Activated CD8-positive, alpha-beta memory T cell treated with anti-CD3 and anti-CD28 coated beads, Interleukin-2, amount 50 U/mL, for 1 hour (primary cell): ENCODE data around the gene EIF4G3.
"Not testable (repeated sequence)": the region's sequence is repeated elsewhere in the genome, so short reads cannot be mapped to it uniquely, and the experiment has no call there.

Experiments used
- DNase-seq: peaks from one replicate; pipeline ENCODE4 v3.0.0-alpha.2; 2020; ENCODE audit errors: extremely low read depth

The EIF4G3 gene

DNA sequence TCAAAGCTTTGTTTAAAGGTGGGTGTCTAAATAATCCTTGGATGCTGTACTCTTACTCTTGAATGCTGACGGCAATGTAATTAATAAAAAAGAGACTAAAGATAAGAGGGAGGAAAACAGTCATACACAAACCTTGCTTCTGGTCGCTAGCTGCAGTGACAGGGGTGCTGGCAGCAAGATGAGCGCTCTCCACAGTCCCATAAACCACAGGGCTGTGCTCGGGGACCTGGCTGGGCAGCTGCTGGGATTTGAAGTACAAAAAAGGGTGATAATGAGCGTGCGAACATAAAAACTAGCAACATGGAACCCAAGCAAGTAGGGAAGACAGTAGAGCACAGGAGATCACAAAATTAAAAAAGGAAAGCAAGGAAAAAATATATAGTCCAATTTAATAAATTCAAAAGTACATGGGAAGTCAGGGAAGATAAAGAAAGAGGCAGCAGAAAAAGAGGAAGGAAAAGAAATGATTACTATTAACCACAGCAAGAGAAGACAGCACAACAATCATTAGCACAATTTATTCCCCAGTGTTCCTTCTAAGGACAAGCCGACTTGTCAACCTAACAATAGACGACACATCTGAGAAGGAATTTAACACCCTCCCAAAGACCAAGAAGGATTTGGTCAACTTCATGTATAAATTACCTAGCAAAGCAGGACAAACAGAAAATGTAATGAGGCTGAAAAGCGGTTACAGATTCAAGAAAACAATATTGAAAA lies 226.7 kb downstream of the EIF4G3 start:
- no peak for DNase-seq

DNA sequence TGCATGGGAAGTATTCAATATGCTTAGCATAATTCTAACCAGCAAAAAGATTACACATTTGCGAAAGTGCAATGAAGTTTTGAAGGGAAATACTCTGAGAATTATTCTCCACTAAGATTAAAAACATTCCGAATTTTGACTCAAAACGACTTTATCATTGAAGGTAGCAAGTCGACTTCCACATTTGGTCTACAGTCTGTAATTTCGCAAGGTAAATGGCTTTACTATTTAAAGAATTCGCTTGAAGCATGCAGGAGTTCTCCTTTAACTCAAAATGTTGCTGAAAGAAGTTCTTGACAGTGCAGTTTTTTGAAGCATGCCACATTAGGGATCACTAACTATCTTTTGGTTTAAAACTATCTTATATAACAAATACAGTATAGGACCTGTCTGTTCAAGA lies 228.6 kb downstream of the EIF4G3 start:
- no peak for DNase-seq

DNA sequence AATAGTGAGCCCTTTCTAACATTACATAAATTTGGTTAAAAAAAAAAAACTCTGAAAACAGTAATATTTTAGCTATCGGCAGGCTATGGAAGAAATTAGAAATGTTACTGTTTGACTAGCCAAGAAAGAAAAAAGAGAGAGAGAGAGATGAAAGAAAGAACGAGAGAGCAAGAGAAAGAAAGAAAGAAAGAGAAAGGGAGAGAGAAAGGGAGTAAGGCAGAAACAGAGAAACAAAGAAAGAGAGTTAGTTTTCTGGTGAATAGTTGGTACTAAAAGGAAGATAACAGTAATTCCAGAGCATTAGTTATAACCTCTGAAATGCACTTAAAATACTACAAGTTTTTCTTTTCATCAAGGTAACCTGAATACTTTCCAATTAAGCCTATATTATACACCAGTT lies 229.3 kb downstream of the EIF4G3 start:
- DNase-seq, result no peak

DNA sequence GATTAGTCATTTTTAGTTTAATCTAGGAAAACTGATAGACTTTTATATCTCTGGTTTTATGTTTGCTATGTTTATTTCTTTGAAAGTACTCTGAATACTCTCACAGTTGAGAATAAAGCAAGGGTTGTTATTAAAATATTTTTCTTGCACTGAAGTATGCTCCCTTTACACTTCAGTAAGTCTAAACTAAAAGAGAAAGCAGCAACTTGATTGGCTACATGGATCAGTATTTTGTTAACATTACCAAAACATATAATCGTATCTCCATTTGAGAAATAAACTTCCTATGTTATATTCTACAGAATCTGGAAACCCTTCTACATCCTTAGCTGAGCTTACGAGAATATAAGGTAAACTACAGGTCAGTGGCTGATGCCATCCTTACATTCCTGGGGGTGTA lies 240.1 kb downstream of the EIF4G3 start:
- DNase-seq, result no peak

DNA sequence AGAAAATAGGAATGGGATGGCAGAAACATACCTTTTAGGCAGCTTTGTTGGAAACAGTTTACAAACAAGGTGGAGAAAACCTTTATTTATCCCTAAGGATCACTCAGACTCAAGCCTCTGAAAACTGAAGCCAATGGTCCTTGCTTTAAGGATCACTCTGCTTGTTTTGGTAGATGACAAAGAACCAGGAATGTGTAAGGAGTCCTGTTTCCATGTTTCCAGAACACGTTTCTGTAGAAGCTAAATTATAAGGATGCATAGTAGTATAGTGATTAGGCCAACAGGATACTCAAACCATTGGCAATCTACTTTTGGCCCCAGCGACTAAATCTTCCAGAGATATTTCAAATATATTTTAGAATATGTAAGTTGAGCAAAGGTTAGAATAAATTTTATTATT lies 240.5 kb downstream of the EIF4G3 start:
- no peak for DNase-seq

DNA sequence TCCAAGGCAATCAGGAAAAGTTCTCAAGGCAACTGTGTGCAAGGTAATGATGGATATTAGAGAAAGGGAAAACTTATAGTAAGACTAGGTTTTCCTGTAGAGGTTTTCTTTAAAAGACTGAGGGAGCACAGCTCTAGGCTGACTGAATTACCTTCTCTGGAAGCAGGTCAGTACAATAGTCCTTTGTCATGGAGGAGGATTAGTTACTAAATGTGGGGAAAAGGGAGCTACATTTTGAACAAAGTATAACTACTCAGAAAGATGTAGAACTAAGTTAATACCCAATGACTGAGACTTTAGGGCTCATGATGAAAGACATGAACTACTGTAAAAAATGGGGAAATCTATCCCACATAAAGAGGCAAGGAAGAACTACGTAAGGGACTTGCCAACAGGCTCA lies 241.0 kb downstream of the EIF4G3 start:
- no peak for DNase-seq

DNA sequence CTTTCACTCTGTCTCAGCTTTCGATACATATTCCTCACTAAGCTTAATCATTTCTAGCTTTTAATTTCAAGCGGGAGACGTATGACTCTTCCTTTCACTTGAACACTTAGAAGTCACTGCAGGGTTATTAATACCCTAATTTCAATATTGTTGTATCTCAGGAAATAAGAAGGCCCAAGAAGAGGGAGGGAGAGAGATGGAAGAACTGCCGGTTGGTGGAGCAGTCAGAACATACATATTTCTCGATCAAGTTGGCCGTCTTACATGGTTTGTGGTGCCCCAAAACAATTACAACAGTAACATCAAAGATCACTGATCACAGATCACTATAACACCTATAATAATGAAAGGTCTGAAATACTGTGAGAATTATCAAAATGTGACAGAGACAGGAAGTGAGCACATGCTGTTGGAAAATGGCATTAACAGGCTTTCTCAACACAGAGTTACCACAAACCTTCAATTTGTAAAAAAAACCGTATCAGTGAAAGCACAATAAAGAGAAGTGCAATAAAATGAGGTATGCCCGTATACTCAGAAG lies 244.2 kb downstream of the EIF4G3 start:
- no peak for DNase-seq

DNA sequence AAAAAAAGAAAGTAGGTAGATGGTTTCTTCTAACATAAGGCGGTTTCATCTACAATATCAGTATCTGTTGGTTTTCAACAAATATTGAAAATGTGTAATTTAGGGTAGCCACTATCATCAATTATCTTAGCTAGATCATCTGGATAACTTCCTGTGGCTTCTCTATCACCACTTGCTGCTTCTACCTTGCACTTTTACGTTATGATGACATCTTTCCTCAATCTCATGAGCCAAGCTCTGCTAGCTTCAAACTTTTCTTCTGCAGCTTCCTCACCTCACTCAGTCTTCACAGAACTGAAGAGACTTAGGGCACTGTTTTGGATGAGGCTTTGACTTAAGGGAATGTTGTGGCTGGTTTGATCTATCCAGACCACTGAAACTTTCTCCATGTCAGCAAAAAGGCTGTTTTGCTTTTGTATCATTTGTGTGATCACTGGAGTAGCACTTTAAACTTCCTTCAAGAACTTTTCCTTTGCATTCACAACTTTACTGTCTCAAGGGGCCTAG lies 244.7 kb downstream of the EIF4G3 start:
- no peak for DNase-seq

DNA sequence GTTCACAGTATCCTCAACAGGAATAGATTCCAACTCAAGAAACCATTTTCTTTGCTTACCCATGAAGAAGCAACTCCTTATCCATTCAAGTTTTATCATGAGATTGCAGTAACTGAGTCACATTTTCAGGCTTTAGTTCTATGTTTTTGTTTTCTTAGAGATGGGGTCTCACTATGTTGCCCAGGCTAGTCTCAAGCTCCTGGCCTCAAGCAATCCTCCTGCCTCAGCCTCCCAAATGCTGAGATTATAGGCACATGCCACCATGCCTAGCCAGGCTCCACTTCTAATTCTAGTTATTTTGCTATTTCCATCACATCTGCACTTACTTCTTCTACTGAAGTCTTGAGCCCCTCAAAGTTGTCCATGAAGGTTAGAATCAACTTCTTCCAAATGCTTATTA lies 246.3 kb downstream of the EIF4G3 start:
- DNase-seq, result no peak

DNA sequence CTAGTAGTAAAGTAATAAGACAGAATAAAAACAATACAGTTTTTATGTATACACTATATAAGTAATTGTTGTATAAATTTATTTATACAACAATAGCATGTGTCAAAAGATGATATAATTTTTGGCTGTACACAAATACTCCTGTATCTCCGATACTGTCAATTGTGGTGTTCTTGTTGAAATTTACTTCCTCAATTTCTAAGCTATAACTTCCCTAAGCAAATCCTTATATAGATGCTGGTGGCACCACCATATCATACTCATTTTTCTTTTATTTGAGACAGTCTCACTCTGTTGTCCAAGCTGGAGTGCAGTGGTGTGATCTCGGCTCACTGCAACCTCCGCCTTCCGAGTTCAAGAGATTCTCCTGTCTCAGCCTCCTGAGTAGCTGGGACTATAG lies 248.6 kb downstream of the EIF4G3 start:
- no peak for DNase-seq

DNA sequence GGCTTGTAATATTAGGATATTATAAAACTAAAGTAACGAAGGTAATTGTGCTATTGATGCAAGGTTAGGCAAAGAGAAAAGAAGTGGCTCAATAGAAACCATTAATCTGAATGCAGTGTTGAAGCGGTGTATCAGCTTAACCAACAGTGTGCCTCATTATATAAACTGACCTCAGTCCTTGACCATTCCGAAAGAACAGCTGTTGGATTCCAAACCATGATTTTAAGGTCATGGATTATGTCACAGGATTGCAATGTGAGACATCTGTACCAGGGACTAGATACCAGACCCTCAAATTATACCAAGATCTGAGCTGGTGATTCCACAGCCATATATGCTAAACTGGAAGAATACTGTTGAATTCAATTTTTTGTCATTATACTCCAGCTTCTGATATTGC lies 255.4 kb downstream of the EIF4G3 start:
- no peak for DNase-seq

DNA sequence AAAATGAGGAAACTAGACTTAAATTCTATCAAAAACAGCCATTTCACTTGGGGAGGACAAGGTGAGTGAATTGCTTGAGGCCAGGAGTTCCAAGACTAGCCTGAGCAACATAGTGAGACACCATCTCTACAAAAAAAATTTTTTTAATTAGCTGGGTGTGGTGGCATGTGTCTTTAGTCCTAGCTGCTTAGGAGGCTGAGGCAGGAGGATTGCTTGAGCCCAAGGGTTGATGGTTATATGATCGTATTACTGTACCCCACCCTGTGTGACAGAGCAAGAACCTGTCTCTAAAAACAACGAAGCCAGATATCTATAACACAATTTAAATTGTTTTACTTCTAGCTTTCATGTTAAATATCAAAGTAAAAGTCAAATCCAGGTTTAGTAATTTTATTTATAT lies 263.5 kb downstream of the EIF4G3 start:
- DNase-seq, result no peak

DNA sequence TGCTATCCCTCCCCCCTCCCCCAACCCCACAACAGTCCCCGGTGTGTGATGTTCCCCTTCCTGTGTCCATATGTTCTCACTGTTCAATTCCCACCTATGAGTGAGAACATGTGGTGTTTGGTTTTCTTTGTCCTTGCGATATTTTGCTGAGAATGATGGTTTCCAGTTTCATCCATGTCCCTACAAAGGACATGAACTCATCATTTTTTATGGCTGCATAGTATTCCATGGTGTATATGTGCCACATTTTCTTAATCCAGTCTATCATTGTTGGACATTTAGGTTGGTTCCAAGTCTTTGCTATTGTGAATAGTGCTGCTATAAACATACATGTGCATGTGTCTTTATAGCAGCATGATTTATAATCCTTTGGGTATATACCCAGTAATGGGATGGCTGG lies 269.2 kb downstream of the EIF4G3 start:
- DNase-seq, result not testable (repeated sequence)

DNA sequence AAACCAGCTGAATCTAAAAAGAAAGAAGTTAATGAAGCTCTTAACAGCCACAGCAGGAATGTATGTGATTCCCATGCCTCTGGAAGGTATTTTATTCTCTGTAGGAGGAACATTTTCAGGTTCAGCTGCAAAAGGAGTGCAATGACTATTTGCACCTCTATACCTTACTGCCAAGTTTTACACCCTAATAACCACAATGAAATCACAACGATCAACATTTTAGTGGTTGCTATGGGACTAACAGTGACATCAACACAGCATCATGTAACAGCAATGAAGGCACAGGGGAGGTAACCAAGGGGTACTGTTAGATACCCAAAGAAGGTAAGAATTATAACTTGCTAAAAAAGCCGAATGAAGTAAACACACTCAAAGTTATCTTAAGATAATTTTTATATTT lies 273.3 kb downstream of the EIF4G3 start:
- no peak for DNase-seq

DNA sequence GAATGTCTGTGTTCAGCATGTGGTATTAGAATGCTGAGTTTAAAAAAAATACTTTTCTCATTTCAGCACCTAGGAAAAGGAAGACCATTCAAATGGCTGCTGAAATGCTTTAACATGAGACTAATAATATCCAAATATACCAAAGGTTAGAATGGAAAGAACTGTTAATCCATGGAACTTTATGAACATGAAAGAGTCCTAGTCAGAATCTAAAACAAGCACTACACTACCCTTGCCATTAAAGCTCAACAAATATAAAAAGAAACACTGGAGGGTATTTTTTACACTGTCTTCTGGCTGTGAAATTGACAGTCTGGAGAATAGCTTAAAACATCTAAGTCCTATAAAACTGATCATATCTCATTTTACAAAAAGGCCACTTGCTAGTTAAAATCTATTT lies 276.6 kb downstream of the EIF4G3 start:
- no peak for DNase-seq

DNA sequence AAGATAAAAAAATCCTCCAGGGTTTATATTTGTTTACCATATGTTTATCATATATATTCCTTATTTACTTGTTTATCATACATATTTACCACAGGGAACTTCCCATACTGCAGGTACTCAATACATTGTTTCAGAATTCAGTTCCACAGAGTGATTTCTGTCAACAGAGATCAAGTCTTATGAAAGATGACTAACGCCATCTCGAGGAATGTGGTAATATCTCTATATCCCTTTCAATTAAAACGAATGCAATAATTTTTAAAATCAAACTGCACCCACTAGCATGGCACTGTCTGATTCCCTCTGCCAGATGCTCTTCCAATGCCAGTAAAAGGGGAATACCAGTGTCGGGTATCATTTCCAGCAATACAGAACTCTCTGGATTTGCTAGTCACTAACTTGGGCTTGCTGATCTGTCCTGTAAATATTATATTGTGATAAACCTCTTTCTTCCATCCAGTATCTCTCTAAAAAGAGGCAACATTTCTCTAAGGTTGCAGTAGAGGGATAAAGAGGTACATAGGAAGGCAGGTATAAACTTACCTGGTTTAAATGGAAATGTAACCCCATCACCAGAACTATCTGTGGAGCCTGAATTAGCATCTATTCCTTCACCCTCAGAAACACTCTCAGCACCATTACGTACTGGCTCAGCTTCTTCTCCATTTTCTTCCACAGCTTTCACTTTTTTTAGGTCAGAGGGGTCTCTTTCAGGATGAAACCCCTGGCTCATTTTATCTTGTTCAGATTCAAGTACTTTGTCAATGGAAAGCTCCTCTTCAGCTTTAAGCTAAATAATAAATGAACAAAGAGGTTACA lies 277.3 kb downstream of the EIF4G3 start:
- no peak for DNase-seq

DNA sequence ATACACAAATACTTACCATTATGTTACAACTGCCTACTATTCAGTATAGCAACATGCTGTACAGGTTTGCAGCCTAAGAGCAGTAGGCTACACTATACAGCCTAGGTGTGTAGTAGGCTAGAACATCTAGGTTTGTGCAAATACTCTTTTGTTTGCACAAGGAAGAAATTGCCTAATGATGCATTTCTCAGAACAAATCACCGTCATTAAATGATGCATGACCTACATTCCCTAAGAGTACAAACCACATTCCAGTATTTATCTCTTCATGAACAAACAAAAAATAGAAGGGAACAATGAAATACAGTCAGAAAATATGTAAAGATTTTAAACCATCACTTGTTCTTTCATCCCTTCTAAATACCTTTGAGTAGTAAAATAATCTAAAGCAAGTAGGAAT lies 279.9 kb downstream of the EIF4G3 start:
- no peak for DNase-seq

DNA sequence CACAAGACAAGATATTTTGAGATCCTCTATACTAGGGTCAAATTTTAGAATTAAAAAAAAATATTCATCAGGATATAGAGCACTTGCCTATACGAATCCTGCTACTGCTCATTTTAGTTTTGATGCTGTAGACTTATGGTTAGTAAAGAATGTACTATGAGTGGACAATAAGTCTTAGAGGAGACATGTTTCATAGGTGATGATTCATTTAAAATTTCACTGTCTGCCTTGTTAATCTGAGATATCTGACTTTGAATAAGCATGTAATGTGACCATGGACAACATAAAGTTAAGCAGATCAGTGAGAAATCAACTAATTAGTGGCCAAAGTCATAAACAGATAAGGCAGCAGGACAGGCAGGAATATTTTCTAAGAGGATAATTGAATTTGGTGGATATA lies 282.8 kb downstream of the EIF4G3 start:
- DNase-seq, result no peak

DNA sequence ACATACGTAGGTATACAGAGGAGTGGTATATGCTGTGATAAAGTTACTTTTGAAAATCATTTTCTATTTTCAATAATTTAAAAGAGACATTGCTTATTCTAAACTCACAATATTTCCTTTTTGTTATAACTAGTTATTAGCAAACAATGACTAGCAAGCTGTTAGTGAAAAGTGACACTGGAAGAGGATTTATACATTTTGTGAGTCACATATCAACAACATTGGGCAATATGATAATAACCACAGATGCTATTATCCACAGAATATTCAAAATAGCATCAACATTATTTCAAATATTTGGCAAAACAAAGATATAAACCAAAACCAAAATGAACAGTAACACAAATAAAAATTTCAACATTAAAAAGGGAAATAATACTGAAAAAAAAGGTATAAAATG lies 285.6 kb downstream of the EIF4G3 start:
- no peak for DNase-seq

DNA sequence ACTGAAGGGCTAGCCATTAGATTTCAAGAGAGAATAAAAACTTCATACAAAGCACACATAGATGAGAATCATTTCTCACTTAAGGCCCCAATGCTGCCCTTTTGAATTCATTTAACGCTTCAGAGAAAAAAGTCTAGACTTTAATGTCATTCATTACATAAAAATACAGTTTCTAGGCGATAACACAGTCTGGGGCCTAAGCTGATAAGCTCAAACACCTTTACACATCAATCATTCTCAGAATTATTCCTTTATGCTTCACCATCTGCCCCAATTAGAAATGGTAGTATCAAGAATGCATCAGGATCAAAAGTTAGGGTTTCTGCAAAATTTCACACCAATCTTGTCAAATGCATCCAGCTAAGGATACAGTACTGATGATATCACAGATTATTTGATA lies 289.5 kb downstream of the EIF4G3 start:
- no peak for DNase-seq

DNA sequence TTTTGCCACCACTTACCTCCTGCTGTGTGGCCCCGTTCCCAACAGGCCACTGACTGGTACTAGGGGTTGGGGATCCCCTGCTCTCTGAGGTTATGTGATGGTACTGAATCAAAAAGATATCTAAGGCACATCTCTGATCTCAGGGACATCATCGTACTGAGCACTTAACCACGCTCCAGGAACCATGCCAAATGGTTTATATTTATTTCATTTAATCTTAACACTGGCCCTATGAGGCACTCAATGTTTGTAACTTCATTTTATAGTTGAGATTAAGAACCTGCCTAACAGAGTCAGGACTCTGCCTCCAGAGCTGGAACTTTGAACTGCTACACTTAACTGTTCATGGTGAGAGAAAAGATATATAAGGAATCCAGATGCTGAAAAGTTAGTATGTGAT lies 291.6 kb downstream of the EIF4G3 start:
- no peak for DNase-seq

DNA sequence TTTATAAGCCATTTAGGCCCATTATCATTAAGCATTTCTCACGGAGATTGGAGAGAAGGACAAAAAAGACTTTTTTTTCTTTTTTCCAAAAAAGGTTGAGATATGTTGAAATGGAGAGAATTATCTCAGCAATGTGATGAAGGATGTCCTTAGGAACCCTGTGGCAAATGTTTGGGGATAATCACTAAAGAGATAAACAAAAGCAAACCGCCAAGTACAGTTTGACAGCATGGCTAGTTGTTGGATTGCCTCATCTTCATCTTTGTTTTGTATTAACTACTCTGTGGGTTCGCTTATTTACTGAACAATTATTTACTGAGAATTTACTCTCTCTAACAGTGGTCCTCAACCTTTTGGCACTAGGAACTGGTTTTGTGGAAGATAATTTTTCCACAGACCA lies 292.2 kb downstream of the EIF4G3 start:
- no peak for DNase-seq

DNA sequence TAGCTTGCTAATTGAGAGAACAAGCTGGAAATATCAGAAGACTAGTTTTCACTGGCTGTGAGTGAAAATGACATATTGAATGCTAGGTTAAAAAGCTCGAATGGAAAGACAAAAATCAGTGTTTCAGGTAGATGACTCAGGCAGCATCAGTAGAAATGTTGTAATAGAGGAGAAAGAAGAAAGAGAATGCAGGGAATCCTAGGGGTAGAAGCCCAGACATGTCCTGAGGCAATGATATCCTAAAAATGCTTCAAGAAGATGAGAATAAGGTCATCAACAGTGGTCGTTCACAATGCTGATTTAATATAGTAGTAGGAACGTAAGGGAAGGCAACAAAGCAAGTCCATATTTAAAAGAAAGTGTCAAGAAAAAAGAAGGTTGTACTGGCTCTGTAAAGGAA lies 292.9 kb downstream of the EIF4G3 start:
- no peak for DNase-seq
